NCI-H524 treated with DMSO at 0.1 percent for 48 hours (cell line): ENCODE measurements around the gene STAT4.

ENCODE experiments used
- DNase-seq: peaks from one replicate; lab custom pipeline; 2025; lab: John Stamatoyannopoulos, UW

STAT4 gene

GRCh38 chr2:191081411-191082155 lies 69.2 kb downstream of the STAT4 start:
- DNase-seq: no peak

- no peak for DNase-seq
These were observed 72.5 kb downstream of the STAT4 start for GRCh38 chr2:191078165-191078867.

- DNase-seq: no peak
These were observed 80.5 kb downstream of the STAT4 start for GRCh38 chr2:191070276-191070675.

GRCh38 chr2:191069606-191070005 lies 81.2 kb downstream of the STAT4 start:
- no peak for DNase-seq

GRCh38 chr2:191066919-191067233 lies 83.9 kb downstream of the STAT4 start:
- DNase-seq: no peak

- DNase-seq: no peak
These were observed 84.4 kb downstream of the STAT4 start for GRCh38 chr2:191066197-191066918.

- no peak for DNase-seq
These were observed 85.0 kb downstream of the STAT4 start for GRCh38 chr2:191065785-191066184.

GRCh38 chr2:191064590-191064989 lies 86.2 kb downstream of the STAT4 start:
- DNase-seq: no peak

- no peak for DNase-seq
These were observed 87.2 kb downstream of the STAT4 start for GRCh38 chr2:191063584-191063983.

GRCh38 chr2:191061381-191061980 lies 89.3 kb downstream of the STAT4 start:
- DNase-seq: no peak

GRCh38 chr2:191059308-191059707 lies 91.5 kb downstream of the STAT4 start:
- no peak for DNase-seq

- DNase-seq: no peak
These were observed 94.6 kb downstream of the STAT4 start for GRCh38 chr2:191056228-191056627.

- no peak for DNase-seq
These were observed 97.5 kb downstream of the STAT4 start for GRCh38 chr2:191053256-191053655.

GRCh38 chr2:191051825-191052778 lies 98.7 kb downstream of the STAT4 start:
- no peak for DNase-seq

GRCh38 chr2:191051177-191051576 lies 99.6 kb downstream of the STAT4 start:
- no peak for DNase-seq

GRCh38 chr2:191050640-191050987 lies 100.2 kb downstream of the STAT4 start:
- no peak for DNase-seq

GRCh38 chr2:191049728-191050639 lies 100.8 kb downstream of the STAT4 start:
- DNase-seq: no peak

- no peak for DNase-seq
These were observed 102.7 kb downstream of the STAT4 start for GRCh38 chr2:191048073-191048472.

- DNase-seq: no peak
These were observed 105.7 kb downstream of the STAT4 start for GRCh38 chr2:191045141-191045540.

GRCh38 chr2:191043438-191043837 lies 107.4 kb downstream of the STAT4 start:
- no peak for DNase-seq
